Measurements from ENCODE around the gene FZD1. TPM values are rescaled to one million over a fixed set of nuclear protein-coding genes. Genes with fewer than 3 reads are reported as not detected.

Gene FZD1
- total RNA-seq, 4 donors from 2014 or later: 66.4 to 127 (median 114) TPM

- DNase-seq: no peak
- intact Hi-C loops (cut with DNase I): no loop called here
- Histone ChIP-seq H3K27me3 (no peaks in the 10 kb centered on the region), H3K36me3 (no peaks in the 10 kb centered on the region), H3K27ac (no peak overlapping the region), H3K9me3 (no peaks in the 10 kb centered on the region), H3K4me1 (peaks cover 6 to 11% of the 10 kb centered on the region in 2 donors), H3K4me3 (replicated peaks in 1 of 3) (no peak overlapping the region)
- no peak for TF ChIP-seq CTCF (IDR thresholded peaks at IDR 0.05)
- no peak for TF ChIP-seq POLR2A (IDR thresholded peaks at IDR 0.05)
- WGBS, 2 donors: 91 to 93% methylated on average over 1 of the region's 1 CpG
These were observed 28.3 kb downstream of the FZD1 start for GRCh38 chr7:91292506-91292905.

GRCh38 chr7:91293136-91293535 is 28.9 kb downstream of the FZD1 start:
- H3K27ac ChIP-seq: no peak overlapping the region
- DNase-seq: no peak
- WGBS, 2 donors: 78 to 88% methylated on average over 2 of the region's 2 CpGs
- TF ChIP-seq CTCF (IDR thresholded peaks at IDR 0.05): no peak
- no peak for TF ChIP-seq POLR2A (IDR thresholded peaks at IDR 0.05)
- H3K36me3 ChIP-seq: no peaks in the 10 kb centered on the region
- peaks cover 2 to 5% of the 10 kb centered on the region in 2 donors for H3K4me1 ChIP-seq
- no peaks in the 10 kb centered on the region for H3K9me3 ChIP-seq
- intact Hi-C loops (cut with DNase I): no loop called here
- no peaks in the 10 kb centered on the region for H3K27me3 ChIP-seq
- no peak overlapping the region for H3K4me3 ChIP-seq (replicated peaks in 1 of 3)

GRCh38 chr7:91293840-91294239 is 29.6 kb downstream of the FZD1 start:
- no peak for DNase-seq
- no peaks in the 10 kb centered on the region for H3K27me3 ChIP-seq
- H3K9me3 ChIP-seq: no peaks in the 10 kb centered on the region
- TF ChIP-seq CTCF (IDR thresholded peaks at IDR 0.05) (no peak), POLR2A (IDR thresholded peaks at IDR 0.05) (no peak)
- H3K36me3 ChIP-seq: no peaks in the 10 kb centered on the region
- H3K4me1 ChIP-seq: peaks cover 0 to 5% of the 10 kb centered on the region in 2 donors
- WGBS, 2 donors: 95 to 96% methylated on average over 1 of the region's 1 CpG
- no peak overlapping the region for H3K27ac ChIP-seq
- H3K4me3 ChIP-seq (replicated peaks in 1 of 3): no peak overlapping the region
- intact Hi-C loops (cut with DNase I): no loop called here

GRCh38 chr7:91294639-91295220 is 30.5 kb downstream of the FZD1 start:
- H3K9me3 ChIP-seq: no peaks in the 10 kb centered on the region
- H3K4me3 ChIP-seq (replicated peaks in 1 of 3): no peak overlapping the region
- H3K36me3 ChIP-seq: no peaks in the 10 kb centered on the region
- no peaks in the 10 kb centered on the region for H3K27me3 ChIP-seq
- 87 to 90% methylated on average over 6 of the region's 6 CpGs for WGBS, 2 donors
- TF ChIP-seq POLR2A (IDR thresholded peaks at IDR 0.05) (no peak), CTCF (IDR thresholded peaks at IDR 0.05) (no peak)
- intact Hi-C loops (cut with DNase I): no loop called here
- no peaks in the 10 kb centered on the region for H3K4me1 ChIP-seq
- no peak overlapping the region for H3K27ac ChIP-seq
- DNase-seq: no peak

- Histone ChIP-seq H3K27ac (no peak overlapping the region), H3K27me3 (no peaks in the 10 kb centered on the region), H3K9me3 (no peaks in the 10 kb centered on the region), H3K4me1 (no peaks in the 10 kb centered on the region), H3K36me3 (no peaks in the 10 kb centered on the region), H3K4me3 (replicated peaks in 1 of 3) (no peak overlapping the region)
- TF ChIP-seq POLR2A (IDR thresholded peaks at IDR 0.05) (no peak), CTCF (IDR thresholded peaks at IDR 0.05) (no peak)
- WGBS, 2 donors: 96 to 98% methylated on average over 3 of the region's 3 CpGs
- intact Hi-C loops (cut with DNase I): no loop called here
- DNase-seq: no peak
These were observed 31.3 kb downstream of the FZD1 start for GRCh38 chr7:91295576-91295975.
